RWPE2 (cell line): ENCODE results near the gene SEC24B.

Experiments
- ATAC-seq: fragments of 200-7000 bp; cut with Tn5 transposase; 3 replicates; pipeline ENCODE4 v1.9.1; 2021; ENCODE audit warnings: low read depth
- DNase-seq: peaks from one replicate; pipeline ENCODE4 v3.0.0-alpha.2; 2020; ENCODE audit warnings: low spot score
- H3K27ac ChIP-seq: fragments of 450-650 bp; 2 replicates; pipeline ENCODE4 v1.5.1; 2017; ENCODE audit warnings: mild to moderate bottlenecking; ENCODE audit not compliant: poor library complexity, severe bottlenecking
- H3K27me3 ChIP-seq: fragments of 250-450 bp; sonication (Bioruptor Pico); 2 replicates; pipeline ENCODE4 v1.5.1; 2021; ENCODE audit warnings: mild to moderate bottlenecking, moderate library complexity; ENCODE audit not compliant: insufficient read depth, poor library complexity, severe bottlenecking
- H3K36me3 ChIP-seq: fragments of 250-450 bp; sonication (Bioruptor Pico); 2 replicates; pipeline ENCODE4 v1.5.1; 2020; ENCODE audit warnings: low read depth, mild to moderate bottlenecking, moderate library complexity
- H3K4me1 ChIP-seq: fragments of 250-450 bp; sonication (Bioruptor Pico); 2 replicates; pipeline ENCODE4 v1.5.1; 2021; ENCODE audit warnings: mild to moderate bottlenecking, moderate library complexity; ENCODE audit not compliant: insufficient read depth, poor library complexity, severe bottlenecking
- H3K4me3 ChIP-seq: fragments of 250-450 bp; sonication (Bioruptor Pico); 2 replicates; pipeline ENCODE4 v1.5.1; 2021; ENCODE audit warnings: mild to moderate bottlenecking, moderate library complexity; ENCODE audit not compliant: severe bottlenecking
- H3K9me3 ChIP-seq: fragments of 250-450 bp; sonication (Bioruptor Pico); 2 replicates; pipeline ENCODE4 v1.5.1; 2021; ENCODE audit warnings: mild to moderate bottlenecking, moderate library complexity; ENCODE audit not compliant: severe bottlenecking
- CTCF ChIP-seq: fragments of 450-650 bp; IDR thresholded peaks from one replicate; pipeline ENCODE4 v1.5.1; 2017; ENCODE audit warnings: mild to moderate bottlenecking, moderate library complexity; ENCODE audit not compliant: poor library complexity, severe bottlenecking

Gene SEC24B

GRCh38 chr4:109559983-109560686 lies 126.5 kb downstream of the SEC24B start, which contains the start of gene MCUB:
MCUB (plus strand) TSS chr4:109560246; CDS start chr4:109560338, 92 bp downstream.
- no peak for TF ChIP-seq CTCF
- Histone ChIP-seq H3K9me3 (no peaks in the 10 kb centered on the region), H3K27ac (peak within 1 kb of the TSS; percentile 72), H3K27me3 (no peaks in the 10 kb centered on the region), H3K4me3 (peak within 1 kb of the TSS; percentile 62), H3K36me3 (no peaks in the 10 kb centered on the region), H3K4me1 (peaks cover 5% of the 10 kb centered on the region)
- DNase-seq (peak; percentile 87), ATAC-seq (peak; percentile 91)

- Histone ChIP-seq H3K4me3 (peak overlapping the region; percentile 62), H3K27me3 (no peaks in the 10 kb centered on the region), H3K36me3 (no peaks in the 10 kb centered on the region), H3K4me1 (peaks cover 5% of the 10 kb centered on the region), H3K27ac (peak overlapping the region; percentile 72), H3K9me3 (no peaks in the 10 kb centered on the region)
- ATAC-seq (peak; percentile 68), DNase-seq (peak; percentile 54)
- TF ChIP-seq CTCF: no peak
Measured at GRCh38 chr4:109560687-109561461, 127.3 kb downstream of the SEC24B start.

GRCh38 chr4:109562457-109563239 lies 129.0 kb downstream of the SEC24B start:
- no peak overlapping the region for H3K4me3 ChIP-seq
- ATAC-seq: no peak

GRCh38 chr4:109571494-109571893 lies 137.9 kb downstream of the SEC24B start:
- Histone ChIP-seq H3K36me3 (no peaks in the 10 kb centered on the region), H3K27me3 (no peaks in the 10 kb centered on the region), H3K9me3 (no peaks in the 10 kb centered on the region), H3K4me1 (no peaks in the 10 kb centered on the region), H3K4me3 (no peak overlapping the region), H3K27ac (no peak overlapping the region)
- TF ChIP-seq CTCF: no peak
- ATAC-seq: no peak
- no peak for DNase-seq

More at GRCh38 chr4:109562457-109563239, 129.0 kb downstream of the SEC24B start:
- no peak for DNase-seq
- Histone ChIP-seq H3K27me3 (no peaks in the 10 kb centered on the region), H3K36me3 (no peaks in the 10 kb centered on the region), H3K9me3 (no peaks in the 10 kb centered on the region), H3K4me1 (peaks cover 5% of the 10 kb centered on the region), H3K27ac (no peak overlapping the region)
- TF ChIP-seq CTCF: no peak
